GM18508 (cell line): ENCODE data around the gene MPPE1.
"Not testable (repeated sequence)": the region's sequence is repeated elsewhere in the genome, so short reads cannot be mapped to it uniquely, and the experiment has no call there.

Source experiments
- ATAC-seq: cut with Tn5 transposase; IDR thresholded peaks from one replicate; pipeline ENCODE4 v1.9.1; 2021; ENCODE audit warnings: moderate number of reproducible peaks; ENCODE audit not compliant: insufficient read depth, unreplicated experiment

Gene MPPE1

DNA sequence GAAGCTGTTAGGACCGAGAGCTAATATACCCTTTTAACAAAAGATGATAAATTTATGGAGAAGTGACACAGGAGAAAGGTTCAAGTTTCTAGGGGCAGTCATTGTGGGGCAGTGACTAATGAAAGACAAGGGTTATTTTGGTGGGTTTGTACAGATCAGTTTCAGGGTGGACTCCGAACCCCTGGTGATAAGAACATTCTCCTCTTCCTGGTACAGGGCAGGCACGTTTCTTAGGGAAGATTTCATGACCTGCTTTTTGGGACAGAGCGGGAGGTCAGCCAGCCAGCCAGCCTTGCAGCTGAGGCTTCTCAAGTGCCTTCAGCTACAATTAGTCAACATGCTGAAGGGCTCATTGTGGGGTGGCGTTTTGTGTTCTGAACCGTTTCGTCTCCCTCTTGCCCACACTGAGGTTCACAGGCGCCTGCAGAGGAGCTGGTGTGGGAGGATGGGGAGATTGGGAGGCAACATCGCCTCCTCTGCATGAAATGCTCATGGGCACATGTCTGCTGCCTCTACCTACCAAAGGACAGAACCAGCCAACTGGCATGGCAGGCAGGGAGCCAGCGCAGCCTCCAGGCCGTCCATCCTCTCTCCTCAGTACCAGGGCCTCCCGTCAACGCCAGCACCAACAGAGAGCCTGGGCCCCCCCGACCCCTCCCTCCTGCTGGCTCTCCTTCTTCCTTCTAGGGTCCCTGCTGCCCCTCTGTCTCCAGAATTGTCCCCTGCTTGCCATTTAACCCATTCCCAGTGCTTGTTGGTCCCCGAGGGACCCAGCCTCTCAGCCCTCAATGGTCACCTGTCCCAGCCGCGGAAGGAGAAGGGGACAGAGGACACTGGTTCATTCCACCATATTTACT is 47.3 kb downstream of the MPPE1 start:
- no peak for ATAC-seq

DNA sequence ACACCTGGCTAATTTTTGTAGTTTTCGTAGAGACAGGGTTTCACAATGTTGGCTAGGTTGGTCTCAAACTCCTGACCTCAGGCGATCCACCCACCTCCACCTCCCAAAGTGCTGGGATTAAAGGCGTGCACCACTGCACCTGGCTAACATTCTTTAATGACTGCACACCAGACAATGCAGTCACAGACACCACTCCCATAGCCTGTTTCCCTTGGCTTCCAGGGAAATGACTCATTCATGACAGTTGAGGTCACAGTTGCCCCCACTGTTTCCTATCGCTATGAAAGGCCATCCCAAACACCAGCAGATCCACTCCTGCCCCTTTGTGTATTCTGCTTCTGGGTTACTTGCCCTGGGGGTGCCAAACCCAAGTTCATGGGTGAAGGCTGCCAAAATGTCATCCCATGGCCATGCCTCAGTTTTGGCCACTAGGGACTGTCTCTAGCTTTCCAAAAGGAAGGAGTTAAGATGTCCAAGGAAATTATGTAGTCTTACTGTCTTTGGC is 48.2 kb downstream of the MPPE1 start:
- ATAC-seq = no peak

DNA sequence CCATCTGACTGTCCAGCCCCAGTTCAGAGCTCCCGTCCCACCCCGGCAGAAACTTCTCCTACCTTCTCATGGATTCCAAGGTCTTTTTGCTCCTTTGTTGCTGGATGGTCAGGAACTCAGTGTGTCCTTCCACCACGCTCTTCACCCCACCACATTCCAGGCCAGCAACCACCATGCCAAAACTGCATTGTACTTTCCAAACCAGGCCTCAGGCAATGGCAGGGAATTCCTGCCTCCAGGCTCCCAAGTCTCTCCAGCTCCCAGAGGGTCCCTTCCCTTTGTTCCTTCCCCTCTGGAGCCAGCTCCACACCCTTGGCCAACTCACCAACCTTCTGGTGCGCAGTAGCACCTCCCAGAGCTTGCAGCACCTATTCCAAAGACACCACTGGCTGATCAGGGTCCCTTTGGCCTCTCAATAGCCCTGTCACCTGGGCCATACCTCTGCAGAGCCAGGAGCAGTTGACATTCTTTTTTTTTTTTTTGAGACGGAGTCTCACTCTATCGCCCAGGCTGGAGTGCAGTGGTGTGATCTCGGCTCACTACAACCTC is 48.8 kb downstream of the MPPE1 start:
- ATAC-seq = no peak

DNA sequence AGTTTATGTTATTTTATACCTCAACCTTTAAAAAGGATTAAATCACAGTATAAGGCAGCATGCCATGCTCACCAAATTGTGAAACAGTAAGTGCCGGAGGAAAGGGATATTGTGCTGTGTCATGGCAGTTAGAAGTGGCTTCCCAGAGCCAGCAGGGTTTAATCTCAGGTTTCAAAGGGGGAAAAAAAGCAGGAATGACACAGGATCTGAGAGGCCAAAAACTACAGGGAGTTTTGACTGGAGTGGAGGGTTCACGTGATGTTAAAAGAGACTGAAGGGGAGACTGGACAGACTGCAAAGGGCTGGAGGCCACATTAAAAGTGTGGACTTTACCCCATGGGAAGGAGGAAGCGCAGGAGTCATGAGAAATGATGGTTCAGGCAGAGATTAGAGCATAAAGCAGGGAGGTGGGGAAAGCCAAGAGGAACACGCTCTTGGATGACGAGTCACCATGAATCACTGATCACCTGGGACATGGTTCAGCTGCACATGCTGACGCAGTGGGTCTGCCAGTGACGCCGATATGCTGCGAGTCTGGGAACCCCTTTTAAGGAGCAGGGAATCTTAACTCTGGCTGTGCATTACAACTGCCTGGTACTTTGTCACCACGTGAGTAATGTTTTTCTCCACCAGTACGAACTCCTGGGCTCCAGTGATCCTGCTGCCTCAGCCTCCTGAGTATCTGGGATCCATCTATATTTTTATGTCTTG is 50.8 kb downstream of the MPPE1 start:
- no peak for ATAC-seq

DNA sequence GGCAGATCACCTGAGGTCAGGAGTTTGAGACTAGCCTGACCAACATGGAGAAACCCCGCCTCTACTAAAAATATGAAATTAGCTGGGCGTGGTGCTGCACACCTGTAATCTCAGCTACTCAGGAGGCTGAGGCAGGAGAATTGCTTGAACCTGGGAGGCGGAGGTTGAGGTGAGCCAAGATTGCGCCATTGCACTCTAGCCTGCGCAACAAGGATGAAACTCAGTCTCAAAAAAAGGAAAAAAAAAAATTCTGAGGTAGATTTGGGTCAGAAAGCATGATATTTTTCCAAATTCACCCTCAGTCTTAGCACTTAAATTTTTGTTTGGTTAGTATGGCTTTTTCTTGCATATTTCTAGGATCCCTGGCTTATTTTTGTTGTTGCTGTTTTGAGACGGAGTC is 53.6 kb downstream of the MPPE1 start:
- not testable (repeated sequence) for ATAC-seq

DNA sequence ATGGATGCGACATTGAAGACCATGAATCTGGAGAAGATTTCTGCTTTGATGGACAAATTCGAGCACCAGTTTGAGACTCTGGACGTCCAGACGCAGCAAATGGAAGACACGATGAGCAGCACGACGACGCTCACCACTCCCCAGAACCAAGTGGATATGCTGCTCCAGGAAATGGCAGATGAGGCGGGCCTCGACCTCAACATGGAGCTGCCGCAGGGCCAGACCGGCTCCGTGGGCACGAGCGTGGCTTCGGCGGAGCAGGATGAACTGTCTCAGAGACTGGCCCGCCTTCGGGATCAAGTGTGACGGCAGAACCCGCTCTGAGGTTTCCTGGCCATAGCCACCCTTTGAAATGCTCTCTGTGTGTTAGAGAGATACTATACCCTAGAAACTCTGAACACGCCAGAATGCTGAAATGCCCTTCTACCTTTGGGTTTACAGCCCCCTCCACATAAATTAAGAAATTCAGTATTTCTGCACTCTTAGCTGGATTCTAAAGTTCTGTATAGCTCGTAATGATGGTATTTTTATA is 56.2 kb downstream of the MPPE1 start:
- ATAC-seq = no peak

DNA sequence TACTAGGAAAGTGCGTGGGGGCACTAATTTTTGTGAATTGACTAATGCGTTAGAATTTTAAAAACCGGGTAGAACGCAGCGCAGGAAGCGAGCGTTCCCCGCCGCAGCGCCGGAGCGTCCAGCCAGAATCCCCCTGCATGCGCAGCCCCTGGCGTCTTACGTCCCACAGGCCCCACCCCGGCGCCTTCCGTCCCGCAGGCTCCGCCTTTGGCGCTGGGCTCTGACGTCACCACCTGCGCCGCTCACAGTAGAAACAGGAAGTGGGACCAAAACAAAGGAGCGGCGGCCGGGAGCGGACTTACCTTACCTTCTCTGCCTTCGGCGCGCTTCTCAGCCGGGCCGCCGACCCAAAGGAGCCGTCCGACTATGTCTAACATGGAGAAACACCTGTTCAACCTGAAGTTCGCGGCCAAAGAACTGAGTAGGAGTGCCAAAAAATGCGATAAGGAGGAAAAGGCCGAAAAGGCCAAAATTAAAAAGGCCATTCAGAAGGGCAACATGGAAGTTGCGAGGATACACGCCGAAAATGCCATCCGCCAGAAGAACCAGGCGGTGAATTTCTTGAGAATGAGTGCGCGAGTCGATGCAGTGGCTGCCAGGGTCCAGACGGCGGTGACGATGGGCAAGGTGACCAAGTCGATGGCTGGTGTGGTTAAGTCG is 56.8 kb downstream of the MPPE1 start, which contains the start of gene CHMP1B:
Gene CHMP1B (plus strand): TSS at position 268 of the 660 bp plus-strand sequence. CDS start 99 bp downstream, at position 367.
- ATAC-seq = peak; percentile 61

DNA sequence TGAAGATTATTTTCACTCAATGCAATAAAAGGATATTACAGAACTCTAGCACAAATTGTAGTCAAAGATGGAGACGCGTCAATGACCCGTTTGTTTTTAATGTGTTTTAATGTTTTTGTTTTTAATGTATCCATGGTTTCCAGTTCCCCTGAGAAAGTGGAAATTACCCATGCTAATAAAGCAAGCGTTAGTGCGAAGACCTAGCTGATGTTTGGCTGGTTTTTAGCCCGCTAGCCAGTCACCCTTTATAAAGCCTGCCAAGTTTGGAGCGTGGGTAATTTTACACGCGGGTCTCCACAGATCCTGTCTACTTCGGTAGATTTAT is 57.3 kb downstream of the MPPE1 start:
- ATAC-seq = peak; percentile 28

DNA sequence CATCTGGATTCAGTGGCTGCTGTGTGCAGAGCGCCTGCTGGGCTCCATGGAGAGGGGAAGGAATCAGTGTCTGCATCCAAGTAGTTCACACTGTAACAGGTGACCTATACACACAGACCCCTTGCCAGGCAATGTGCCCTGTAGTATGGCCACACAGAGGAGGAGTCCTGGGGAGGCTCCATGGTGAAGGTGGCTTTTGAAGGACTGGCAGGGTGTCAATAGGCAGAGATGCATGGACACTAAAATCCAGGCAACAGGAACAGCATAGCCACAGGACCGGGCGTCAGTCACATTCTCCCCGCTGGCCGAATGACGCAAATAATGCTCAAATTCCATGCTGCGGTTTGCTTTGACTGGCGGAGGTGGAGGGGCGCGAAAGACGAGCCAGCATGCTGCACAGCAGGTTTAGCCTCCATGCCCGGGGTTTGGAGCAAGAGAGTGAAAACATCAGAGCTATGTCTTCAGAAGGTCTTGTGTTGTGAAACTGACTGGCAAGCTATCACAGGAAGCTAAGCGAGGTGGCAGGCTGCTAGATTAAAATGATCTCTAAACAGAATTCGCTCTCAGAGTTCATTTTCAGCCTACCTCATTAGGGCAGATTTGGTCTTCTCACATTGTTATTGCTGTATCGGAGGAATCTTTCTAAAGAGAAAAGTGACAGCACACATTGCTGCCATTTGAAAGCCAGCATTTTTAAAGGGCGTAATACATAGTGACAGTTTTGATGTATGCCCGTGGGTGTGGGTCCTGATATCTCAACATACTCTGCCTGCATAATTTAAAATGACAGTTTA is 58.1 kb downstream of the MPPE1 start:
- no peak for ATAC-seq

DNA sequence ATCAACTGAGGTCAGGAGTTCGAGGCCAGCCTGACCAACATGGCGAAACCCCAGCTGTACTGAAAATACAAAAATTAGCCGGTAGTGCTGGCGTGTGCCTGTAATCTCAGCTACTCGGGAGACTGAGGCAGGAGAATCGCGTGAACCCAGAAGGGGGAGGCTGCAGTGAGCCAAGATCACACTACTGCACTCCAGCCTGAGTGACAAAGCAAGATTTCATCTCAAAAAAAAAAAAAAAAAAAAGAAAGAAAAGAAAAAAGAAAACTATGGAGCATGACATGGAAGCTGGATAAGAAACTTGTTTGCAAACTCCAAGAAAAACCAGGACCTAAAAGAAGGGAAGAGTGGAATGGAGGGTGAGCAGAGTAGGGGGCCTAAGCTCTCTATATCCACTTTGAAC is 58.8 kb downstream of the MPPE1 start:
- ATAC-seq = no peak

DNA sequence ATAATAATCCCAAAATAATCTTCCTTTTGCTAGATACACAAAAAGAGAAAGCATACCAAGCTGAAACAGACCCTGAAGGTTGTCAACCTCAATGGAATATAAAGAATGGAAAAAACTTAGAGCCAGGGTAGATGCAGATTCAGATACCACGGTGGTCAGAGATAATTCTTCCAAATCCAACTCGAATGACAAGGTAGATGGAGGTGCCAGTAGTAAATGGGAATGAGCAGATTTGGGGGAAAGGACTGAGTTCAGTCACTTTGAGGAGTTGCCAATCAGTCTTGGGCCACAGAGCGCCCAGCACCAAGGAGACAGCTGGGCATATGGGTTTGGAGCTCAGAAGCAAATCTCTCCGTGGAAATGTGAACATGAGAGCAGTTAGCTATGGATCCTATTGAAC is 60.3 kb downstream of the MPPE1 start:
- ATAC-seq = no peak

DNA sequence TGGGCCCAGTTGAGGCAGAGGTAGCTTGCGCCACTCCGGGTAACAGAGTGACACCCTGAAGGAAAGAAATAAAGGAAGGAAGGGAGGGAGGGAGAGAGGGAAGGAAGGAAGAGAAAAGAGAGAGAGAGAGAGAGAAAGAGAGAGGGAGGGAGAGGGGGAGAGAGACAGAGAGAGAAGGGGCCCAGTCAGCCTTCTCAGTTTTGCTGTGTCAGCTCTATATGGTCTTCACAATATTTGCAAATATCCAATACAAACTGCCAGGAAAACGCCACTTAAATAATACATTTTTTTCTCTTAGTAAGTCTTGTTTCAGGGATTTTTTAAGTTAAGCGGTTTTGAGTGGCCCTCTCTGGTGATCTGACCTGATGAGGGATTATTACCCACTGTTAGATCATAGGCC is 62.5 kb downstream of the MPPE1 start:
- no peak for ATAC-seq

DNA sequence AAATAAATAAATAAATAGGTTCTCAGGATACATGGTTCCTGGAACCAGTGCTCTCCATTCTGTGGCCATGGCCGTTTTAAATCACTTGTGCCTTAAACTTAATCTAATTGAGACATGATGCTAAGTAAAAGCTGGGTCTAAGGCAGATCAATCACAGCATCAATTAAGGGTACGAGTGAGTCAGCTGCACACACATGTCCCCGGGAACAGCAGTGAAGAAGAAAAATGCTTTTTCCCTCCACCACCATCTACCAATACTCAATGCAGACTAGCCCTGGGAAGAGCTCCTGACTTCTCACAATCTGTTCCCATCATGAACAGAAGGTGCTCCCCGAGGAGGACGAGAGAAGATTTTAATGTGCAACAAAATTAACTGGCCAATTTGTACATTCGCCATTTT is 63.7 kb downstream of the MPPE1 start:
- no peak for ATAC-seq

DNA sequence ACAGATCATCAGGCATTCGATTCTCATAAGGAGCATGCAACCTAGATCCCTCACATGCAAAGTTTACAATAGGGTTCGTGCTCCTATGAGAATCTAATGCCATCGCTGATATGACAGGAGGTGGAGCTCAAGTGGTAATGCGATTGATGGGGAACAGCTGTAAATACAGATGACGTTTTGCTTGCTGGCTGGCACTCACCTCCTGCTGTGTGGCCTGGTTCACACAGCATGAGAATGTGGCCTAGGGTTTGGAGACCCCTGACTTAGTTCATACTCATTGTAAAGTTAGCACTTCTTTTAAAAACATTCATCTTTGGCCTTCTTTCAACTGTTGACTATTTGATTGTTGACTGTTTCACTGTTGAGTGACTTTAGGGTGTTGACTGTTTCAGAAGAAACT is 65.6 kb downstream of the MPPE1 start:
- ATAC-seq = no peak

DNA sequence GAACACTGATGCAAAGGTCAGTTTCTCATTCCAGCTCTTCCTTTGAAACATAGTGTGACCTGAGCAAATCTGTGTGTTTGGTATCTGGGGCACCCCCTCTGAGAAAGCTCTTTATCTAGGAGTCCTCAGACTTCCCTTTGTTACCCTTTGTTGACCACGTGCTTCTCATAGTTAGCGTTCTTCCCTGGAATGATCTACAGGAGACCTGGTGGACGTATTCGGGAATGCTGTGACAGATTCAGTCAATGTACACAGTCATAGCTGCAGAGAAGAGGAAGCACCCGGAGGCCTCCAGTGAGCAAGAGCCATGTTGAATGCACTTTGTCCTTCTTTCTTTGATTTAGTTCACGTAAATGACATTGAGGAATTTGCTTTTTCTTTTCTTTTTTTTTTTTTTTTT is 67.6 kb downstream of the MPPE1 start:
- no peak for ATAC-seq

DNA sequence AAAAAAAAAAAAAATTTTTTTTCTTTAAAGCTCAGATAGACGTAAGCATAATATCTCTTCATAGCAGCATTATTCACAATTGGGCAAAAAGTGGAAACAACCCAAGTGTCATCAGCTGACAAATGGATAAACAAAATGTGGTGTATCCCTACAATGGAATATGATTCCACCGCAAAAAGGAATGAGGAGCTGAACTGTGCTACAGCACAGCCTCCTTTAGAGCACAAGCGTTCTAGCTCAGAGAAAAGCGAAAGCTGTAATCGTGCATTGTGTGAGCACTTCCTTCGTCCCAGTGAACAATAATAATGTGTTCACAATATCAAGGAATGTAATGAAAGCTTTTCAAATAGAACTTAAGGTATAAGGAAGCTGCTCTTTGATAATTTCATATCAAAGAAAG is 68.6 kb downstream of the MPPE1 start:
- no peak for ATAC-seq

DNA sequence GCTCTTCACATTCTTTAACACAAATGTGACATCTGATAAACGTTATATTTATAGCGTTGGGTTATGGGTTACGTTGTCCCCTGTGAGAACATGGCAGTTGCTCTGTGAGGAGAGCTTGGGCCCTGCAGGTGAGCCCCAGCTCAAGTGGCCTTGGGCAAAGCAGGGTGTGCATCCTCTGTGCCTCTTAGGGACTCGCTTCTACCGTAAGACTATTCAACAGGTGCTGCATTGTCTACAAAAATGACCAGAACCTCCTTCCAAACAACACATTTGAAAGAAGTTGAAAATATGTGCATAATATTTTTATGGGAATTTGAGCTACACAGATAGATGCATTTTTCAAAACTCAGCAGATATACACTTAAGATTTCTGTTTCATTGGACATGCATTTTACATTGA is 73.3 kb downstream of the MPPE1 start:
- no peak for ATAC-seq
